IPS-NIHi11 (cell line): ENCODE data around the gene PAXIP1.
A peak's percentile ranks its signal among the peaks of the same experiment; 100 is the strongest.
"Not testable (repeated sequence)": the region's sequence is repeated elsewhere in the genome, so short reads cannot be mapped to it uniquely, and the experiment has no call there.

Experiments used
- DNase-seq: peaks from one replicate; pipeline ENCODE4 v3.0.0; 2012; ENCODE audit warnings: mixed read lengths, low spot score

The PAXIP1 gene, protein sequence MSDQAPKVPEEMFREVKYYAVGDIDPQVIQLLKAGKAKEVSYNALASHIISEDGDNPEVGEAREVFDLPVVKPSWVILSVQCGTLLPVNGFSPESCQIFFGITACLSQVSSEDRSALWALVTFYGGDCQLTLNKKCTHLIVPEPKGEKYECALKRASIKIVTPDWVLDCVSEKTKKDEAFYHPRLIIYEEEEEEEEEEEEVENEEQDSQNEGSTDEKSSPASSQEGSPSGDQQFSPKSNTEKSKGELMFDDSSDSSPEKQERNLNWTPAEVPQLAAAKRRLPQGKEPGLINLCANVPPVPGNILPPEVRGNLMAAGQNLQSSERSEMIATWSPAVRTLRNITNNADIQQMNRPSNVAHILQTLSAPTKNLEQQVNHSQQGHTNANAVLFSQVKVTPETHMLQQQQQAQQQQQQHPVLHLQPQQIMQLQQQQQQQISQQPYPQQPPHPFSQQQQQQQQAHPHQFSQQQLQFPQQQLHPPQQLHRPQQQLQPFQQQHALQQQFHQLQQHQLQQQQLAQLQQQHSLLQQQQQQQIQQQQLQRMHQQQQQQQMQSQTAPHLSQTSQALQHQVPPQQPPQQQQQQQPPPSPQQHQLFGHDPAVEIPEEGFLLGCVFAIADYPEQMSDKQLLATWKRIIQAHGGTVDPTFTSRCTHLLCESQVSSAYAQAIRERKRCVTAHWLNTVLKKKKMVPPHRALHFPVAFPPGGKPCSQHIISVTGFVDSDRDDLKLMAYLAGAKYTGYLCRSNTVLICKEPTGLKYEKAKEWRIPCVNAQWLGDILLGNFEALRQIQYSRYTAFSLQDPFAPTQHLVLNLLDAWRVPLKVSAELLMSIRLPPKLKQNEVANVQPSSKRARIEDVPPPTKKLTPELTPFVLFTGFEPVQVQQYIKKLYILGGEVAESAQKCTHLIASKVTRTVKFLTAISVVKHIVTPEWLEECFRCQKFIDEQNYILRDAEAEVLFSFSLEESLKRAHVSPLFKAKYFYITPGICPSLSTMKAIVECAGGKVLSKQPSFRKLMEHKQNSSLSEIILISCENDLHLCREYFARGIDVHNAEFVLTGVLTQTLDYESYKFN

DNA sequence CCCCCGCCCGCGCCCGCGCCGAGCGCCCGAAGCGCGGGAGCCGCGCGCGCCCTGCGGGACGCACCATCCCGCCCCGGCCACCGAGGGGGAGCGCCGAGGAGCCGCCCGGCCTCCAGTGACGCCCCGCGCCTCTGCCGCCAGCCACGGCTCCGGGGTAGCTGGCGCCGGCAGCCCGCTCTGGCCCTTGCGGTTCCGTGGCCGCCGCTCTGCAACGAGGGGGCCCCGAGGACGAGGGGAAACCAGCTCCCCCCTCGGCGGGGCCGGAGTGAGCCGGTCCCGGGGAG, at the start of gene PAXIP1:
TSS of gene PAXIP1 (minus strand) at position 33 of the 284 bp plus-strand sequence. CDS start 195 bp downstream, outside the sequence.
- DNase-seq = no peak

DNA sequence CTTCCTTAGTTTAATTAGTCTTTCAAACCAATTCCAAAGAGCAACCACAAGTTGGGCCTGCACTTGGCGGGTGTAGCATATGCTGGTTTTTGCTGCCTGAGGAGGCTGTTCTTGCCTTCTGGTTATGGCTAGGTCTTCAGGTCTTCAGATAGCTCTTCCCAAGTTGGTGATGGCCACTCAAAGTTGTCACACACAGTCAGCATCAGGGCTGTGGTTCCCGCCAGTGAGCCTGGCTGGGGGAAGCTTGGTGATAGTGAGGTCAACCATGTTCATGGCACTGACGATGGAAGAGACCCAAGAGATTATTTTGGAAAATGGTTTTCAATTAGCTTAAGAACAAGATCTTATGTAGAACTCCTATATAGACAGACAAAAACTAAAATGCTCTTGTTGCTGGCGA, 48.4 kb upstream of the PAXIP1 start:
- no peak for DNase-seq

DNA sequence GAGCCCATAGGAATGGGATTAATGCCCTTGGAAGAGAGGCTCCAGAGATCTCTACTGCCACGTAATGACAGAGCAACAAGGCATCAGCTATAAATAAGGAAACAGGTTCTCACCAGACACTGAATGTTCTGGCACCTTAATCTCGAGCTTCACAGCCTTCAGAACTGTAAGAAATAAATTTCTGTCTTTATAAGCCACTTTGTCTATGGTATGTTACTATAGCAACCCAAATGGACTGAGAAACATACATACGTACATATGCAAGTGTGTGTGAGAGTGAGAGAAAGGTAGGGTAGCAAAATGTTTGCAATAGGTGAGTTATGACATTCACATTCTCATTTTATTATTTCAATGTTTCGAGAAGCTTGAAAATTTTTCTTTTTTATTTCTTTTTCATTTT, 45.1 kb upstream of the PAXIP1 start:
- DNase-seq = no peak

DNA sequence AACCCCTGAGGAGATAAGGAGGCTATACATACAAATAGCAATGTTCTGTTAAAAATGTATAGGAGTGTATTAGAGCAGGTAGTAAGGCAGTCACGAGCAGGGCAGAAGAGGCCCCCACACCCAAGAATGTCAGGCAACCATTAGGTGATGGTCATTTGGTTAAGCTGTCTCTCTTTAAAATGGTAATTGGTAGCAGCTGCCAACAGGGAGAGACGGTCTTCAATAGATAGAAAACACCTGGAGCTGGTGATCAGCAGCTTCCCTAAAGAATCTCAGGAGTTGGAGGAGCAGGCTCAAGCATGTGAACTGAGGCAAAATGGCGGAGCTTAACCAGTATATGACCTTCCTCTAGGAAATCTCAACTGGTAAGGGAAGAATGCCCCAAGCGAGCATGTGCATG, 40.8 kb upstream of the PAXIP1 start:
- DNase-seq = no peak

DNA sequence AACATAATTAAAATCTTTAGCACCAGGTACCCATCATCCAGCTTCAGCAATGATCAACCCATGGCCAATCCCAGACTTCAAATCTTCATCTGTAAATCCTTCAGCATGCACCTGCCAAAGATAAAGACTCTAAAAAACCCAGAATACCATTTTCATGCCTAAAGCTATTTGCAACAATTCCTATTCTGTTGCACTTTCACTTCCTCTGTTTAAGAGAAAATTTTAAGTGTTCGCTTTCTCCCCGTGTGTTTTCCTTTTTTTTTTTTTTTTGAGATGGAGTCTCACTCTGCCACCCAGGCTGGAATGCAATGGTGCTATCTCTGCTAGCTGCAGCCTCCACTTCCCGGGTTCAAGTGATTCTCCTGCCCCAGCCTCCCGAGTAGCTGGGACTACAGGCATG, 35.4 kb upstream of the PAXIP1 start:
- DNase-seq = no peak

DNA sequence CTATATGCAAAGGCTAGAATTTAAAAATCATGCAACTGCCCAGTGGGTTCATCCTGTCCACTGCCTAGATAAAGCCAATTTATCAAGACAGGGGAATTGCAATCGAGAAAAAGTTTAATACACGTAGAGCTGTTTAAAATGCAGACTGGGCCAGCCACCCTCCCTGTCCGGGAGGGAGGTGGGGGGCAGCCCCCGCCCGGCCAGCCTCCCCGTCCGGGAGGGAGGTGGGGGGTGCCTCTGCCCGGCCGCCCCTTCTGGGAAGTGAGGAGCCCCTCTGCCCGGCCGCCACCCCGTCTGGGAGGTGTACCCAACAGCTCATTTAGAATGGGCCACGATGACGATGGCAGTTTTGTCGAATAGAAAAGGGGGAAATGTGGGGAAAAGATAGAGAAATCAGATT, 31.6 kb upstream of the PAXIP1 start:
- DNase-seq = not testable (repeated sequence)

DNA sequence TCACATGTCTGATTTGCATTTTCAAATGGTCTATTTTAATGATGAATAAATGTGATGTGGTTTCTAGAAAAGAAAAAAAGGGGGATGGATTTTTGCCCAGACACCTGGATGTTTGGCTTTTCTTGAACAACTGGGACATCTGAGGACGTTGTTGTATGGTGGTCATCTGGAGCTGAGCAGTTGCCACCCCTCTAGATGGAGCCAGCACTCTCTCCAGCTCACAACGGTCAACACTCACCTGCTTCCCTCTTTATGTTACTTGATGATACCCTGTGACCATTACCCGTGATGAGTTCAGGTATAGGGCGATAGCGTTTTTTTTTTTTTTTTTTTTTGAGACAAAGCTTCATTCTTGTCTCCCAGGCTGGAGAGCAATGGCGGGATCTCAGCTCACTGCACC, 30.1 kb upstream of the PAXIP1 start:
- no peak for DNase-seq

DNA sequence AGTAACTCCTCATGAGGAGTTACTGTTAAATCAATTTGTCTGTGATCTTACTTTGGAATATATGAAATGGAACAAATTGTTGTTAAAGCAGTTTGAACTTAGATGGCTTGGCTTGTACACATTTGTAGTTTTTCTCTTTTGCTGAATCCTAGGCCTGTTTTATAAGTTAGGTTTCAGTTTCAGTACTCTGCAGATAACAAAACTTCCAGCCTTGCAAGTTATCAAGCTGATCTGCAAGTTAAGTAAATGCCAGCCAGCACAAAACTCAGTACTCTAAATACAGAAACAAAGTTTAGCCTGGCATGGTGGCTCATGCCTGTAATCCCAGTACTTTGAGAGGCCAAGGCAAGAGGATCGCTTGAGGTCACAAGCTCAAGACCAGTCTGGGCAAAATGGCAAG, 25.0 kb upstream of the PAXIP1 start:
- DNase-seq = no peak

DNA sequence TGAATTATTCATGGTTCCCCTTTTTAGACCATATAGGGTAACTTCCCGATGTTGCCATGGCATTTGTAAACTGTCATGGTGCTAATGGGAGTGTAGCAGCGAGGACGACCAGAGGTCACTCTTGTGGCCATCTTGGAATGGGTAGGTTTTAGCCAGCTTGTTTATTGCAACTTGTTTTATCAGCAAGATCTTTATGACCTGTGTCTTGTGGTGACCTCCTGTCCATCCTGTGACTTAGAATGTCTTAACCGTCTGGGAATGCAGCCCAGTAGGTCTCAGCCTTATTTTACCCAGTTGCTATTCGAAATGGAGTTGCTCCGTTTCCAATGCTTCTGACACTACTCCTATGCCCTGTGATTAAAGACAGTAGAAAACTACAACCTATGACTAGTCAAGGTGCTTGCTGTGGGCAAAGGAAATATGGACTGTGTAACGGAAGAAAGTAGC, 18.8 kb upstream of the PAXIP1 start:
- no peak for DNase-seq

DNA sequence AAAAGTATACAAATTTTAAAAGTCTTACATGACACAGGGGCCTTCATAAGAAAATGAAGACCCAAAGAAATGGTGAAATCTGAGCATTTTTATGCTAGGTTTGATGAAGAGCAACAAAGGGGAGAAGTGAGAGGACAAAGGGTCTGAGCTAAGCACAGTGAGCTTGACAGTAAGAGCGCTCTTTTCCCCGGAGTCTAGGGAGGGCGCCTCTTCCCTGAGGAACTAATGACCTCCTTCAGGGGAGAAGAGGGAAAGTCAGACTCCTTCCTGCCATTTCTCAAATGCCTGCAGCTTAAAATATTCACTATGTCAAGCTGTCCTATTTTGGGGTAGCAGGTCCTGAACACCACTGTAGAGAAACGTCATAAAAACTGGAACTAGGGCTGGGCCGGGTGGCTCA, 18.1 kb upstream of the PAXIP1 start:
- DNase-seq = peak; percentile 18

DNA sequence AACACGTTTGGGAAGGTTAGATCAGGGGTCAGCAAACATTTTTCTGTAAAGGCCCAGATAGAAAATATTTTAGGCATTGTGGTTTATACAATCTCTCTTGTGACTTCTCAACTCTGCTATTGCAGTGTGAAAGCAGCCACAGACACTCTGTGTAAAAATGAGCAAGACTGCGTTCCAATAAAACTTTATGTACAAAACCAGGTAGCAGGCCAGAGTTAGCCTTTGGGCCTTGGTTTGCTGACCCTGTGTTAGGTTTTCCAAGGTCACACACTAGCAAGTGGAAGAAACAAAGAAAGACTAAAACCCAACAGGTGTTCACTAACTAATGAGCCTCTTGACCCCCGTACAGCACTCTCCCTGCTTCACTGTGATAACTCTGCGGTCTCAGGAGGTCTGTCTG, 14.9 kb upstream of the PAXIP1 start:
- DNase-seq = no peak

DNA sequence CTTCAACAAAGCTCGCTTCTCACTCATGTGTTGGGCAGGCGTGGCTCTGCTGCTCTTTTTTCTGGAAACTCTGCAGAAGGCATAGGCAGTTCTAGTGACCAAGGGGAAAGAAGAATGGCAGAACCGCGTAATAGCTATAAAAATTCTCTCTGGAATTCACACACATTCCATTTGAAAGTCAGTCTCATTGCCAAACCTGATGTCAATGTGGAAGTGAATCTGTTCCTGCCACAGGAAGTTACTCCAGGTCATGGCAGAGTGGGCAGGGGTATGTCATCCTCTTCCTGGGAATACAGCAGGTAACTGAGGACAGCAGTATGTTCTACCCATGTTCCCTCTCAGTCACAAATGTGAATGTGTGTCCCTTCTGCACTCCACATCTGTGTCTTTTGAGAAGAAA, 8.2 kb upstream of the PAXIP1 start:
- no peak for DNase-seq

DNA sequence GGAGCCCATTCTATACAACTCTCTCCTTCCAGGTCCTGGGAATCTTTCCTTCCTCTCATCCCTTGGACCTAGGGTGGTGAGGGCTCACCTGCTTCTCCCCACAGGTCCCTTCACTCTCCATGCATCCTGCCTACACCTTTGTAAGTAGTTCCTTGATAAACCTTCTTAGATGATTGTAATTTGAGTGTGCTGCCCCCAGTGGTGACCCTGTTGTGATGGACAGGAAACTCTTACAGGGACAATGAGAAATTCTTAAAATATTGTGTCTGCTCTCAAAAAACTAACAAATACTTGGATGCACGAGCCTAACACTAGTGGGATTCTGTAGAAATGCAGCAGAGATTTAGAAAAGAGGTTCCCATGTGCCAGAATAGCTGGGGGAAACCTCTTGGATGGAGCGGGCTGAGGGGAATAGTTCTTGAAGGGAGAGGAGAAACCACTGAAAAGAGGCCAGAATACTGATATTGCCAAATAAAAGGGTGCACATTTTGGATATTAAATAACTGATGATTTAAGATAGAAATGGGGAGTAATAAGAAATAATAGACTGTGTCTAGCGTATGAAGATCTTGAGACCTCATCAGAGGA, 6.7 kb upstream of the PAXIP1 start:
- DNase-seq = peak; percentile 19

DNA sequence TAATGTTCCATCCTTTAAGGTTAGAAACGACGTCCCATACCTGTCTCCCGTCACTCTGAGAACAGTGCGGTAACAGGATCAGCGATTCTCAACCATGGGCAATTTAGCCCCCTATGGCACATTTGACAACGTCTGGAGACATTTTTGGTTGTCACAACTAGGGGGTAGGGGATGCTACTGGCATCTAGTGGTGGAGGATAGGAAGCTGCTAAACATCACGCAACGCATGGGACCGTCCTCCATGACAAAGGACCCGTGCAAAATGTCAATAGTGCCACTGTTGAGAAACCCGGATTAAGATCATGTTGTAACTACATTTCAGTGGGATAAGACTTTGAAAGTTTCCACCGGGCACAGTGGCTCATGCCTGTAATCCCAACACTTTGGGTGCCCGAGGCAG, 5.0 kb upstream of the PAXIP1 start:
- DNase-seq = peak; percentile 44

DNA sequence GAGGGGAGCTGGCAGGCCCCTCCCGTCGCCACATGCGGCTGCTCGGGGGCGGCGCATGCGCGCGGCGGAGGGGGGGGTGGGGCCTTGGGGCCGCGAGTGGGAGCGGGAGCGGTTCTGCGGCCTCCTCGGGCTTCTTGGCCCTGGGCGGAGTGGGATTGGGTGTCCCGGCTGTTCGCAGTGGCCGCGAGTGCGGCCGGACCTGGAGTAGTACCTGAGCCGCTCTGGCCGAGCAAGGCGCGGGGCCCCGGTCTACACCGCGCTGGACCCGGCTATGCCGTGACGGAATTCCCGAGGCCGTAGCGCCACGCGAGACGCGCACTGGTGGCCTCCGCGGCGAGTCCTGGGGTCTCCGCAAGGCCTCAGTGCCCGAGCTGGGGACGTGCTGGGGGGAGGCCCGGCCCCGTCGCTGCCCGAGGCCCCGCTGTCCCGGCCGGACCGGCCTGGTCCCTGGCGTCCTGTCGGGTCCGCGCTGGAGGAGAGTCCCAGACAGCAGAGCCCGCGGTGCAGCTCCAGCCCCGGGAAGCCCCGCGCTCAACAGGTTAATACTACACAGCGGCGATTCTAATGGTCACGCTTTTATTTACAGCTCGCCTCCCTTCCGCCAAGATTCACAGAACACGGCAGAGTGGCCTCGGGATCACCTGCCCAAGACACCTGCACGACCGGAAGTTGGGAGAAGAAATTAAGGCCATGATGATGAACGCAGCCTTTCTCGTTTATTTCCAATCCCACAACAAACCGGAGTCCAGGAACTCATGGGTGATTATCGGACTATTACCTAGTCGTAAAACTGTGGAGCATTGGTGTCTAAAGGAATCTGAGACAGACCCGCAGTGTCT, 671 bp upstream of the PAXIP1 start:
- DNase-seq = peak; percentile 93

DNA sequence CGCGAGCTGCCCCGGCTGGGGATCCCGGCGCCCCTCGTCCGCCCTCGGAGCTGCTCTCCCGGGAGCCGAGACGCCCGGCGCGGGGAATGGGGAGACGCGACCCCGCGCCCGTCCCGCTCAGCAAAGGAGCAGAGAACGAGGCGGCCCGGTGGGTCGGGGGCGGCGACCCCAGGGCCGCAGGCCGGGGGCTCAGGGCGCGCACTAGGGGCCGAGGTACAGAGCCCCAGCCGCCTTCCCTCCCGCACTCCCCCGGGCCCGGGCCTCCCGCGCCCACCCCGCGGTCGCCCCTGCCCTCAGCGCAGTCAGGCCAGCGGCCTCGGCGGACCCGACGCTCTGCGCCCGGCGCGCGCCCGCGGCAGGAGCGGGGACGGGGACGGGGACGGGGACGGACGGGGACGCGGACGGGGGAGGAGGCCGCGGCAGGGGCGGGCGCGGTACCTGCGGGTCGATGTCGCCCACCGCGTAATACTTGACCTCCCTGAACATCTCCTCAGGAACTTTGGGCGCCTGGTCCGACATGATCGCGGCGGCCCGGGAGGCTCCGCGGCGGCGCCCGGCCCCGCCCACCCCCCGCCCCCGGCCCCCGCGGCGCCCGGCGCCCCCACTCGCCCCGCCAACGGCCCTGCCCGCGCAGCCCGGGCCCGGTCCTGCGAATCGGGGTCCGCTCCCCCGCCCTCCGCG, 373 bp downstream of the PAXIP1 start:
- DNase-seq = peak; percentile 88

DNA sequence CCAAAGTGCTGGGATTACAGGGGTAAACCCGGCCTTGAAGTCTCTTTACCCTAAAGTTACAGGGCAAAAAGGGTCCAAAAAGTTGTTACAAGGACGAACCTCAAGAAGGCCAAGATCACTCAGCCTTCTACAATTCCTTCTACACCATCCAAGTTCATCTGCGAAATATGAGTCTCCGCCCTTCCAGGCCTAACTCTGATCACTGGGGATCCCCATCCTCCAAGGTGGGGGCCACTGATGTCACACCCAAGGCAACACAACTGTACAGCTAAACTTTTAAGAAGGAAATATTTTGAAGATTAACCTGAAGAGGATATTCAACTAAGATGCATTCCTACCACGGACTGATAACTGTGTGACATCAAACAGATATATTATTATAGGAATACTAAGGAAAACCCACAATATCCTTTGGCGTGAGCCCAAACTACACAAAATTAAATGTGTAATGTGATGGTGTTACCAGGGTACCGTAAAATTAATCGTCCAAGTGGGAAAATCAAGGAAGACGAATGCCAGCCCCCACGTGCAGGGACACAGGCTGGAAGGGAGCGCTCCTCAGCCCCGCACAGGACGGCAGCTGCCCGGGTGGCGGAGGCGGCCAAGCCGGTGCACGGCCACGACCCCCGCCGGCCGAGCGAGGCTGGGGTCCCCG, 1.0 kb downstream of the PAXIP1 start:
- DNase-seq = no peak

DNA sequence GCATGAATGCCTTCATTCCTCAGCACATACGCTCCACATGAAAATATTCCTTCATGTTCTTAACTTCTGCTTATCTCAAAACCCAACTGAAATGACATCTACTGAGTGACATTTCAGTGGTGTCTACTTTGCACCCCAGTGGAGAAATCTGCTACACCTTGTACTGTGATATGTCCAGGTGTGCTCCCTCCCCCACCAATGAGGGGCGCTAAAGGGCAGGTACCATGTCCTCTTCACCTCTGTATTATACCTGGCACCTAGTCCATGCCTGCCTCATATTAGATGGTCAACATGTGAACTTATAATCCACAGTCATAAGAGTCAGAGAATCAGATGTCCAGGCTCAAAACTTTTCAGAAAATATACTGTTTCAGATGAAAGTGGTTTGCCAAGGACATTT, 2.1 kb downstream of the PAXIP1 start:
- DNase-seq = peak; percentile 27

DNA sequence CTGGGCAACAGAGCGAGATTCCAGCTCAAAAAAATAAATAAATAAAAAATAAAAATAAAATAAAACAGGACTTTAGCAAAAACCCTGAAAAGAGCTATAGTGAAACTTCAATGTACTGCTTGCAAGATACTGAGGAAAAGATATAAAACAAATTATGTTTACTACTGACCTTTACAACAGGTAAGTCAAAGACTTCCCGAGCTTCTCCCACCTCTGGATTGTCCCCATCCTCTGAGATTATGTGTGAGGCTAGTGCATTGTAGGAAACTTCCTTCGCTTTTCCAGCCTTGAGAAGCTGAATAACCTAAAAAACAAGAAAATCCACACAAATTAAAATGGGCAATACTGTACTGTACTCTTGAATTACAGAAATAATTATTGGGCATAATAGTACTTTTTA, 4.4 kb downstream of the PAXIP1 start:
- DNase-seq = no peak

DNA sequence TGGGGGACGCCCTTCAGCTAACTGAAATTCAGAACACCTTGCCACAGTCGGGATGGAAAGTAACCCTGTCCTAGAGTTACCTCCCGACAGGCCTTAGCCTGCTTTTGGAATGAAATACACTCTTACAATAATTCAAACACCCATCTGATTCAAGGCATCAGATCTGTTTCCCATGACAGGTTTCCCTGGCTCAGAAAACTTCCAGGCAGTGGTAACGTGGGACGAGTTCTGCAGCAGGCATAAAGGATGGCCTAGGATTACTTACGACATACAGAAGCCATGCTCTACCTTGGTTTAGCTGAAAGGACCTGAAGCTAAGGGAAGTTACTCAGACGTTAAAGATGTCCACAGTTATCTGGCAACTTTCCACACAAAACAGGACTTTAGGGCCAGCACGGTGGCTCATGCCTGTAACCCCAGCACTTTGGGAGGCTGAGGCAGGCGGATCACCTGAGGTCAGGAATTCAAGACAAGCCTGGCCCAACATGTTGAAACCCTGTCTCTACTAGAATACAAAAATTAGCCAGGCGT, 5.0 kb downstream of the PAXIP1 start:
- DNase-seq = no peak
